Ecto neural progenitor cell (in vitro differentiated cells): Measurements from ENCODE around the gene TNFRSF18.
"Not testable (repeated sequence)": the region's sequence is repeated elsewhere in the genome, so short reads cannot be mapped to it uniquely, and the experiment has no call there.

Experiments used
- DNase-seq: peaks from one replicate; pipeline ENCODE4 v3.0.0-alpha.2; 2018; ENCODE audit warnings: low spot score

TNFRSF18 gene, protein sequence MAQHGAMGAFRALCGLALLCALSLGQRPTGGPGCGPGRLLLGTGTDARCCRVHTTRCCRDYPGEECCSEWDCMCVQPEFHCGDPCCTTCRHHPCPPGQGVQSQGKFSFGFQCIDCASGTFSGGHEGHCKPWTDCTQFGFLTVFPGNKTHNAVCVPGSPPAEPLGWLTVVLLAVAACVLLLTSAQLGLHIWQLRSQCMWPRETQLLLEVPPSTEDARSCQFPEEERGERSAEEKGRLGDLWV

DNA sequence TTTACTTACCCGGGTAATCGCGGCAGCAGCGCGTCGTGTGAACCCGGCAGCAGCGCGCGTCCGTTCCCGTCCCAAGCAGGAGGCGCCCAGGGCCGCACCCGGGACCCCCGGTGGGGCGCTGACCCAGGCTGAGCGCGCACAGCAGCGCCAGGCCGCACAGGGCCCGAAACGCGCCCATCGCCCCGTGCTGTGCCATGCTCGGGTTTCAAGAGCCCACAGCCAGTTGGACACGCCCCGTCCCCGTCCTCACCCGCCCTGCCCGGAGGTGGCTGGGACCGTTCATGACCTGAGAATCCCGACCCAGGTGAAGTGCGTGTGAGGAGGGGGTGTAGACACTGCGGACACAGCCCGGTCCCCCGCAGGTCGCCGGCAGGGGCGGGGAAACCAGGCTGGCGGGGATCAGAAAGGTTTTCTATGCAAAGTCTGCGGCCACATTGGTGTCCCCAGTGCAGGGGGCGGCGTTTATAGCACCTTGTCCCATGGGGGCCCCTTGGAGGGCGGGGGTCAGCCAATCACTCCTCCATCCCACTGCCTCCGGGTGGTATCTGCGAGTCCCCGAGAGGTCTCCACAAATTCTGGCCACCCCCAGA, at the start of gene TNFRSF18:
Gene TNFRSF18 (minus strand): TSS at position 217 of the 590 bp plus-strand sequence. CDS start 21 bp downstream, at position 196.
- DNase-seq = no peak

DNA sequence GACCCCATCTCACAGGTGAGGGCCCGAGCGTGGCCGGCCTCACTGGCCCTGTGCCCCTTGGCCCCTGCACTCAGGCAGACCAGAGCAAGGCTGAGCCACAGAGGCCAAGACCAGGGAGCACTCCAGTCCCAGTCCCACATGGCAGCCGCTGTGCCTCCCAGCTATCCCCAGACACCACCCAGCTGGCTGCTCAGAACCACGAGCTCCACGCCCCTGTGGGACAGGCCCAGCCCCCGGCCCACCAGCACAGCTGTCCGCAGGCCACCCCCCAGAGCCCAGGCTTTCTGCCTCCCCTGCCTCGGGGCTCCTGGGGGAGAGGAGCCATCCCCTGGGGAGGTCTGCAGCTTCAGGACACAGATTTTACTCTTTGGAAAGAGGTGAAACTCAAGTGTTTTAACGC, 49.2 kb upstream of the TNFRSF18 start:
- DNase-seq = no peak

DNA sequence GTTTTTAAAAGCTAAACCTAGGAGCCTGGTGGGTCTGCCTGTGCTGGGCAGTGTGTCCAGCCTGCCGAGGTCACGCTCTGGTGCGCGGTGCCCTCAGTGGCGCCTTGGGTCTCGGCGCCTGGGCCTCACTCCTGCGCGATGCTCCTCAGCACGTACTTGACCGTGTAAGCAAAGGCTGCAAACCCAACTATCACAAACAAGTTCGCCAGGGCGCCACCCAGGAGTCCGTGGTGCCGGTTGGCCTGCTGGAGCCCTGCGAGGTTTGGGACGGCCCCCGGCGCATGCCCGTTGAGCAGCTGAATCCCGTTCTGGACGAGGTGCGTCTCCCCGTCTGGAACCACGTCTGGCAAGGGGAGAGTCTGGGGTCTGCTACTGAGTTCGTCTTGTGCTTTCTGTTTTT, 48.7 kb upstream of the TNFRSF18 start:
- DNase-seq = no peak

DNA sequence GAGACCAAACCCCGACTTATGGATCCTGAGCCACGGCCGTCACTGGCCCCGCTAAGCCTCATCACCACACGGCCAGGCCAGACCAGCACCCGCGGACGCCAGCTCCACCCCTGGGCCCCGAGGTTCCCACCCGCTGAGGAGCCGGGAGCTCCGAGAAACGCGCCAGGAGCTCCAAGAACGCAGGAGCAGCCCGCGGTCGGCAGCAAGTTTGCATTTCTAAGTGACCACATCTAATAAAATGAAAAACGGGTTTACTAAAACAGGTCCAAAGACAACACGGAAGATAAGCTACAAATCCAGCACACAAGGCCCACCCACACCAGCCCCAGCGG, 48.2 kb upstream of the TNFRSF18 start:
- DNase-seq = no peak

DNA sequence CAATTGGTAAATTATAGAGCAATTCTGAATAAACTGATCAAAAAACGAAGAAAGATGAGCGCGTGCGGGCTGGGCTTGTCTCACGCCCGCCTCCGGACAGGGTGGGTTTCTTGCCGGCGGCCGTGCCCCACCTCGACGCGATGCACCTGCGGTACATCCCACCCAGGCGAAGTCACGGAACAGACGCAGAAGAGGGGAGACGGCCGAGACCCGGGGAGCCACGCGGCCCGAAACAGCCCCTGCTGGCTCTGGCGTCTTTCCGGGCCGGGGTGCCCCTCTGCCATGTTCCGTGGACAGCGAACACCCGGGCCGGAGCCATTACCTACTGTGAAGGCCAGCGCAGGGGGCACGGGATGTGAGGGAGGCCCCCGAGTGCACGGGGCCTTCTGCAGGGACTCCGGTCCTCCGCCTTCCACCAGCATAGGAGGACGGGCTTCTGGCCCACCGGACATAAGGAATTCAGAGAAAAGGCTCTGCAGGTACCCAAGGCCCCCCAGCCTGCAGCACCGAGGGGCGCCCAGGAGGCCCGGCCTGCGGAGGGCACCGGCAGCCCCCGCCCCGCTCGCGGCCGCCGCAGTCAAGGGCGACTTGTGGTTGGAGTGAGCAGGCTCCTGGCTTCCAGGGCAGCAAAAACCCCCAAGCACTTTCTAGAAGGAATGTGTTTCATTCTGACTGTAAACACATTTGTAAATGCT, 47.7 kb upstream of the TNFRSF18 start:
- no peak for DNase-seq

DNA sequence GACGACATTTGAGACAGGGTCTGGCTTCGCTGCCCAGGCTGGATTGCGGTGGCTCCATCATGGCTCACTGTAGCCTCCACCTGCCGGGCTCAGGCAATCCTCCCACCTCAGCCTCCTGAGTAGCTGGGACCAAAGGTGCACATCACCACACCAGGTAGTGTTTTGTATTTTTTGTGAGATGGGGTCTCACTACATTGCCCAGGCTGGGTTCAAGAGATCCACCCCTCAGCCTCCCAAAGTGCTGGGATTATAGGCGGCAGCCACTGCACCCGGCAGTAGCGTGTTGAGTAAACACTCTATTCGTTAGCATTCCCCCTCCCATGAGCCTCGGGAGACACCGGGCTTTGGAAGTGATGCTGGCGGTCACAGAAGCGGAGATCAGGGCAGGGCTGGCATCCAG, 46.9 kb upstream of the TNFRSF18 start:
- no peak for DNase-seq

DNA sequence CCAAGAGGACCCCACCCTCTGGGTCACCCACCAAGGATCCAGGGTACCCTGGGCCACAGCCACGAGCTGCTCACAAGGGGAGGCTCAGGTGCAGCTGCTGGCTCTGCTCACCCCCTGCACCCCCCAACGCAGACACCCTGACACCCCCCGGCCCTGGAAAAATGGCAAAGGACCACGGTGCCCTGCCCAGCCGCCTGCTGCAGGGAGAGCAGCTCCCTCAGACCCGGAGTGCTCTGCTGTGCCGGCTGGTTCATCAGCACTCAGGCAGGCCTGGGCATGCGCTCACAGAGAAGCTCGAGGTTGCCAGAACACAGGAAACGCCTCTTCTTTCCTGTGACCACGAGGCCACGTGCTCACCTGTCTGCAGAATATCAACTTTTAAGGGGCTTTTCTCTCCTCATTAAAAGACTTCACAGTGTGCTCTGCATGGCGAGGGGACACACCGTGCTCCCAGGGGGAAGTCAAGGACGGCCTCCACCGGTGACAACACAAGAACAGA, 44.4 kb upstream of the TNFRSF18 start:
- DNase-seq = no peak

DNA sequence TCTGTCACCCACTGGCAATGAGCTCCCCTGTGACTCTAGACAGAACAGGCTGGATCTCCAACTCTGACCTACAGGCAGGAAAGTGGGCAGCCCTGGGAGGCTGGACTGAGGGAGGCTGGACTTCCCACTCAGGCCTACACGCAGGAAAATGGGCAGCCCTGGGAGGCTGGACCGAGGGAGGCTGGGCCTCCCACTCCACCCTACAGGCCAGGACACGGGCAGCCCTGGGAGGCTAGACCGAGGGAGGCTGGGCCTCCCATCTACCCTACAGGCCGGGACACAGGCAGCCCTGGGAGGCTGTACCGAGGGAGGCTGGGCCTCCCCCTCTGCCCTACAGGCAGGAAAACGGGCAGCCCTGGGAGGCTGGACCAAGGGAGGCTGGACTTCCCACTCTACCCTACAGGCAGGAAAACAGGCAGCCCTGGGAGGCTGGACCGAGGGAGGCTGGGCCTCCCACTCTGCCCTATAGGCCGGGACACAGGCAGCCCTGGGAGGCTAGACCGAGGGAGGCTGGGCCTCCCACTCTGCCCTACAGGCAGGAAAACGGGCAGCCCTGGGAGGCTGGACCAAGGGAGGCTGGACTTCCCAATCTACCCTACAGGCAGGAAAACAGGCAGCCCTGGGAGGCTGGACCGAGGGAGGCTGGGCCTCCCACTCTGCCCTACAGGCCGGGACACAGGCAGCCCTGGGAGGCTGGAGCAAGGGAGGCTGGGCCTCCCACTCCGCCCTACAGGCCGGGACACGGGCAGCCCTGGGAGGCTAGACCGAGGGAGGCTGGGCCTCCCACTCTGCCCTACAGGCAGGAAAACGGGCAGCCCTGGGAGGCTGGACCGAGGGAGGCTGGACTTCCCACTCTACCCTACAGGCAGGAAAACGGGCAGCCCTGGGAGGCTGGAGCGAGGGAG, 41.9 kb upstream of the TNFRSF18 start:
- DNase-seq = not testable (repeated sequence)

DNA sequence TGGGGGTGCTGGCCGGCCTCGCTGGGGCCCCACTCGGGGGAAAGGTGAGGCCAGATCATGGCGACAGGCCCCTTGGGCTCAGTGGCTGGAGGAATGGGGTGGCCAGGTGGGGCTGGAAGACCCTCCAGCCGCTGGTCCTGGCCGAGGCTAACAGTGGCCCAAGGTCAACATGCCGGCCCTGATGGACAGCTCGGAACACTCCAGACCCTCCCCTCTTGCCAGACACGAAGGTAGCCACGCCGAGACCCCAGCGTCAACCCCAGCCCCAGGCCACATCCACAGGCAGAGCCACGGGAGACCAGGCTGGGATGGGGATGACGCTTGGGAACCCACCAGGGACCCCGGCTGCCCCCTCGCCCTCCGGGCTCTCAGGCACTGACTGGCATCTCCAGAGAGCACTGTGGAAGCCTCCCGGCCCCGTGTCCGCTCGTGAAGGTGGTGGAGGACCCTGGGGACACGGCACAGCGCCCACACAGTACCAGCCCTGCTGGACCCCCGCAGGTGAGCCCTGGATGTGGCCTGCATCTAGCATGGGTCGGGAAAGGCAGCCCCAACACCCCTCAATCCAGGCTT, 41.0 kb upstream of the TNFRSF18 start:
- DNase-seq = no peak

DNA sequence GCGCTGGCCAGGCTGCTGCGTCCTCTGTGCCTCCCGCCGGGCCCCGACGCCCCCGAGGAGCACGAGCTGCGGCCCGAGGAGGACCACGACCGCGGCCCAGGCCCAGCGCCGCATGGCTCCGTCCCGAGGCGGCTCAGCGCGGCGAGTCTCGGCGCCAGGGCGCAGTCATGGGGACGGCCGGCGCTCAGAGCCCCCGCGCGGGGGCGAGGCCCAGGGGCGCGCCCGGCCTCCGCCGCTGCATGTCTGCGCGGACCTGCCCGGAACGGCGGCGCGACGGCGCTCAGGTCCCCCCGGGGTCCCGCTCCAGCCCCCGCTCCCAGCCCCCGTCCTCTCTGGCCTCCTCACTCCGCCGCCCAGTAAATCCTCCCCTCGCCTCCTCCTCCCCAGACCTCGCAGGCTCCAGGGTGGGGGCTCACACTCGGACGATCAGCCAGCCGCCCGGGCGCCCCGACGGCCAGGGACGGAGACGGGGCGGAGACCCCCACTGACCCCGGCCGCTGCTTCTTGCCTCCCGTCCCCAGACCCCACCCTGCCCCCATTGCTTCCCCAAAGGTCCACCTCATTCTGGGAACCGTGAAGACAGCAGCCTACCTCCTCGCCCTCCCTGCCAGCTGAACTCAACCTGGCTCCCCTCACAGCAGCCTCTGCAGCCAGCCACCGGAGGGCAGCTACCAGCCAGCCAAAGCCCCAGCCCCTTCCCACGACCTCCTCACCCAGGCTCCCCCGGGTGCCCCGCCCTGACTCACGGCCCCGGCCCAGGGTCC, 40.4 kb upstream of the TNFRSF18 start, which contains the start of gene C1QTNF12:
Gene C1QTNF12 (minus strand): TSS at position 146 of the 764 bp plus-strand sequence. CDS start 32 bp downstream, at position 114.
- DNase-seq = no peak

DNA sequence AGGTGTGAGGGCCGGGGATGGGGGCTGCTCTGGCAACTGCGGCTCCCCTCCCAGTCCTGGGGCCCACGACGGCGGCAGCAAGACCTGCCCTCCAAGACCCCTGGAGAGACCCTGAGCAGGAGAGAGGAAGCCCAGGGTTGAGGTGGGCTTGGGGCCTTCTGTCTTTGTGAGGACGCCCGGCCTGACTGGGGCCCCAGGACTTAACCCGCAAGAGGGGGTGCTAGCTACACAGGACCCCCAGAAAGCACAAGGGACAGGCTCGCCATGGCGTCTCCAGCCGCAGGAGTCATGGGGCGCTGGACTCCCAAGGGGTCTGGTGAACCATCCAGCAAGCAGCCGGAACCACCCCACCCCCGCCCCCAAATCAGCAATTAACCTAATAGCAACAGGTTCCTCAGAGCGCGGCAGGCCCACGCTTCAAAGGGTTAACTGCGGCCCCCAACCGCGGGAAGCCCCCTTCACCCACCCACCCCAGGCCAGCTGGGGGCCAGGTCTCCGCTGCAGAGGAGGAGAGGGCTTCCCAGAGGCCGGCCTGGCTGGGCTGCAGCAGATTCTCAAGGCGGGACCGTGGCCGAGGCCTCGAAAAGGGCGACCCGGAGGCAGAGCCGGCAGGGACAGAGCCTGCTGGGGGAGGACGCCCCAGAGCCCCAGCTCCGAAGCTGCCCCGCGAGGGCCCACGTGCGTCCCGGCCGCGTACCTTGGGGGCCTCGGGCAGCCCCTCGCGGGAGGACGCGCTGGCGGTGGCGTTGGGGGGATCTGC, 39.6 kb upstream of the TNFRSF18 start:
- no peak for DNase-seq

DNA sequence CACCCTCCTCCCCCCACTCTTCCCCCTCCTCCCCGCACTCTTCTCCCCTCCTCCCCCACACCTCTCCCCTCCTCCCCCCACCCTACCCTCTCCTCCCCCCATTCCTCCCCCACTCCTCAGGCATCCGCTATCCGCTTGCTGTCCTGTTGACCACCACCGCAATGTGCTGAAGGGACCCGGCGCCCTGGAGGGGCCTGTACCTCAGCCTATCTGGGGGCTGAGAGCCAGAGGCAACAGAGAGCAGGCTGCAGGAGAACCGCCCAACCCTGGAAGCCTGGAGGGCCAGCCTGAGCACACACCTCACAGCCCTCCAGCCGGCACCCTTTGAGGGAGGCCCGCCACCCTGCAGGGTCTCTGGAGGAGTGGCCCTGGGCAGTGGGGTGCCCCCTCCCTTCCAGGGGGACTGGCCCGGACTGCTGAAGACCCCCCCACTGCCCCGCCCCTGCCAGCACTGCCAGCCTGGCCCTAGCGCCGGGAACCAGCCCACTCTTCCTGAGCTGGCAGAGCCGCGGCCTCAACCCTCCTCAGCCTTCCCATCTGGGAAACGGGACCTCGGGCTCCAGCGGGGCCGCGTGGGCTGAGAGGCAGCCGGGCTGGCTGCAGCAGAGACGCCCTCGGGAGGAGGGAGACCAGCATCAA, 38.9 kb upstream of the TNFRSF18 start:
- DNase-seq = no peak

DNA sequence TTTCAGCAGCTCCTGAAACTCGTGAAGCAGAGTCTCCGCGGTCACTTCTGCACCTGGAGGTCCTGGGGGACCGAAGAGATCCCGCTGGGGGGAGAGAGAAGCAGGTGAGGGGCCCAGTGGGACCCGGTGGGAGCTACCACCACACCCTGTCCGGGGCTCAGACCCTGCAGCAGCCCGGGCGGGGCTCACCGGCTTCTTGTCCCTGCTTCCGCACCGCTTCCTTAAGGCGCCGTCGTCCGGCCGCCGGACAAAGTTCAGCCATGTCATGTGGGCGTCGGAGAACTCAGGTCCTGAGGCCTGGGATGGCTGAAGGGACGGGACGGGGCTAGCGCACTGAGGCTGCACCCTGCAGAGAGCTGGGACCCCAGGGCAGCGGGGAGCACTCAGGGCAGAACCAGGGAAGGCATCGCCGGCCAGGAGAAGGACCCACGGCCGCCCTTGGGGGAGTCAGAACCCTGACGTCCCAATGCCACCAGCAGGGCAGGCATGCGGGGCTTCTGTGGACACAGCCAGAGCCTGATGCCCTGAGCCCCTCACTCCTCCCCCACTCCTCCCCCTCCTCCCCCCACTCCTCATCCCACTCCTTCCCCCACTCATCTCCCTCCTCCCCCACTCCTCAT, 37.9 kb upstream of the TNFRSF18 start:
- no peak for DNase-seq

DNA sequence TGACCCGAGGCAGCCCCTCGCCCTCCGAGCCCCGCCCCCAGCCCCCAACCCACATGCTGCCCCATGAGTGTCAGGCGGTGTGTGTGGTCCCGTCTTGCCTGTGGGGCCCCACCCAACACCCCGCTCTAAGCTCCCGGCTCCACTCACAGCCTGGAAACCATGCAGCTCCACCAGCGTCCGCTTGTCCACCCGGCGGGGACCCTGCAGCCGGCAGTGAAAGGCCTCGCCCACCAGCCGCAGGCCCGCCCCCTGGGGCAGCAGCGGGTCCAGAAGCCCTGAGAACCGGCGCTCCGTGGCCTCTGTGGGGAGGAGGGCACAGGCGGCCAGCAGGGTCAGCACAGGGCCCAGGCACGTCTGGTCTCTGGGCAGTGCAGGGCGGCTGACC, 37.4 kb upstream of the TNFRSF18 start:
- no peak for DNase-seq

DNA sequence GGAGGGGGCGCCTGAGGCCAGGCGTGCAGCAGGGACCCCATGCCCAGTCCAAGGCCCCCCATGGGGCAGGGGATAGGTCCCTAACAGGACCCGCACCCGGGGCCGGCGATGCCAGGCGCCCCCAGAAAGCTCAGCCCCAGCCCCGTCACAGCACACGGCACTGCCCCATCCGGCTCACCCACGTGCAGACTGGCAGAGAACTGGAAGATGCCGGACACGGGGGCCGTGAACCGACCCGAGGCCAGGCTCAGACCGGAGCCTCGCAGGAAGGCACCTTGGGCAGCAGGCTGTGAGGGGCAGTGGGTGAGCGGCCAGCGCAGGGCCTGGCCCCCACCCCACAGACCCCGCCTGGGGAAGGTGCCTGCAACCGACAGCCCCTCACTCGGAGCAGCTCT, 36.9 kb upstream of the TNFRSF18 start:
- no peak for DNase-seq

DNA sequence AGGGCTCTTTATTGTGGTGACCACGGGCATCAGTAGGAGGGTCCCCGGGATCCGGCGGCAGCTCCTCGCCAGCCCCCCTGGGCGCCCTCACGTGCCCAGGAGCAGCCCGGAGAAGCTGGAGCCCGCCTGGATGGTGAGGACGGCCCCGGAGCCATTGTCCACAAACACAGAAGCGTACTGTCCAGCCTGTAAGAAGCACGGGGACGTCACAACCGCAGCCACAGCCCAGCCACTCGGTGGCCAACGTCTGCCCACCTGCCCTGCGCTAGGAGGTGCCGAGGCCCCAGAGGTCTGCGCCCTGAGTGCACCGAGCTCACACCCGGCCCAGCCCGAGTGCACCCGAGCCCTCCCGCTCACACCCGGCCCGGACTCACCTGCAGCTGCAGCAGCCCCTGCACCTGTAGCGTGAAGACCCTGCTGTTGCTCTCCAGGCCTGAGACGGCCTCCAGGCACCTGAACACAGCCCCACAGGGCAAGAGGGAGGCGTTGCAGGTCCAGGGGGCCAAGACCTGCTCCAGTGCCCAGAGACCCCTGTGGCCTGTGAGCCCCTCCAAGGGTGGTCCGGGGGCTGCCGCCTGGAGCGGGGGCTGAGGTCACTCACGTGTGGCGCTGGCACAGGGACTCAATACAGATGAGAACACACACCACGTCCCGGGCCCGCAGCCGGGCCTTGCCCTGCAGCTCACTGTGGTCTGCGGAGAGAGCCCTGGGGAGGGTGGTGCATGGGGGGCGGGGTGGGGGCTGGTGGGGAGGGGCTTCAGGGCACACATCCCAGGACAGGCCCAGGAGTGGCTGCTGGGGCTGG, 36.3 kb upstream of the TNFRSF18 start:
- no peak for DNase-seq

DNA sequence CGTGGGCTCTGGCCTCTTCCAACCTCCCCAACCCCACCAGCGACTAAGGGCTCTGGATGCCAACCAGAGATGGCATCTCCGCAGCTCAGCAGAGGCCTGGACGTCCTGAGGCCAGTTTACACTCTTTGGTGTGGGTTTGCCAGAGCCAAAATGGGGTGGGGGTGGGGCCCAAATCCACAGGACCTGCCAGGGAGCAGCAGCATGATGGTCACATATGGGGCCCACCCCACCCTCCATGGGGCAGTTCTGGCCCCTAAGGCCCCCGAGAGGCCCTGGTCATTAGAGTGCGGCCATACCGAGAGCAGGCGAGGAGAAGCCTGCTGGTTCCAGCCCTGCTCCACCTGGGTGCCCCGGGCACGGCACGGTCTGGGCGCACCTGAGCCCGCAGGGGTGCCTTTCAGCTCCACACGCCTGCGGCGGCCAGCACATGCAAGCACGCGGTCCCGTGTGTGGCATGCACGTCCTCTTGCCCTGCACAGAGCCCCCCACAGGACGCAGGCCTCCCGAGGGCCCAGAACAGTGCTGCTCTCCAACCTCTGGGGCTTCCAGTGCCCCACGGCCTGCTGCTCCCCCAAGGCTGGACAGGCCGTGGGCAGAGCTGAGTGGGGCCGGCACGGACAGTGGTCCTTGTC, 35.3 kb upstream of the TNFRSF18 start:
- no peak for DNase-seq
